Stomach (tissue), 9 donors: ENCODE data around the gene CCDC124. TPM values are rescaled to one million over a fixed set of nuclear protein-coding genes. Genes with fewer than 3 reads are reported as not detected.
"Not testable (repeated sequence)": the region's sequence is repeated elsewhere in the genome, so short reads cannot be mapped to it uniquely, and the experiment has no call there.

ENCODE experiments used
- DNase-seq, 2 donors: peaks; one replicate each; pipeline versions ENCODE4 v3.0.0 to v3.0.0-alpha.2; 2013 to 2019
- H3K27ac ChIP-seq, 5 donors: fragments of 200-600 bp in 4 of 5; sonication (generic) in 4 of 5; one replicate each; pipeline ENCODE4 v1.5.1; 2013 to 2019; ENCODE audit warnings: mild to moderate bottlenecking in 1 of 5, moderate library complexity in 1 of 5
- H3K27me3 ChIP-seq, 3 donors: fragments of 200-600 bp; sonication (generic); one replicate each; pipeline ENCODE4 v1.5.1; 2017 to 2019; ENCODE audit warnings: mixed run types in 1 of 3
- H3K36me3 ChIP-seq, 4 donors: fragments of 200-600 bp; sonication (generic); 1 replicate in 3 of 4; 2 replicates in 1 of 4; pipeline ENCODE4 v1.5.1; 2016 to 2019
- H3K4me1 ChIP-seq, 4 donors: fragments of 200-600 bp; sonication (generic); one replicate each; pipeline ENCODE4 v1.5.1; 2016 to 2019
- H3K4me3 ChIP-seq, 4 donors: fragments of 200-600 bp; sonication (generic) in 3 of 4; one replicate each; pipeline ENCODE4 v1.5.1; 2016 to 2019; ENCODE audit warnings: mild to moderate bottlenecking in 1 of 4
- H3K9me3 ChIP-seq, 4 donors: fragments of 200-600 bp; sonication (generic); one replicate each; pipeline ENCODE4 v1.5.1; 2016 to 2019
- EP300 ChIP-seq: sonication (generic); formaldehyde crosslinking; IDR thresholded peaks from one replicate; pipeline ENCODE4 v1.6.1; 2017; ENCODE audit warnings: antibody characterized with exemption
- POLR2A ChIP-seq, 4 donors: fragments of 450-650 bp; IDR thresholded peaks; one replicate each; pipeline ENCODE4 v1.6.1; 2016; ENCODE audit warnings: antibody characterized with exemption in 4 of 4, control low read depth in 2 of 4, mild to moderate bottlenecking in 1 of 4, moderate library complexity in 1 of 4
- POLR2AphosphoS5 ChIP-seq, 3 donors: sonication (generic); formaldehyde crosslinking; IDR thresholded peaks; one replicate each; pipeline ENCODE4 v1.6.1; 2016; ENCODE audit warnings: antibody characterized with exemption in 3 of 3
- WGBS, 5 donors: extraction: QIAGEN DNeasy Blood & Tissue Kit in 3 of 5; methylation state at CpG; one replicate each; pipeline versions ENCODE4 v1.1.5 to v1.1.7; 2013 to 2018; 5-methylcytosine and 5-hydroxymethylcytosine counted together
- intact Hi-C: fragments of 100-400 bp; cut with DNase I; formaldehyde crosslinking; loops from one replicate; pipeline ENCODE4 v1.15.1; 2023; ENCODE audit warnings: low total_unique reads
- polyA plus RNA-seq, 3 donors: library from polyadenylated mRNA; stranded (reverse); fragments of 200-250 nt; gene quantifications; one replicate each; pipeline ENCODE4 v1.2.3, GENCODE V29; 2013
- total RNA-seq, 5 donors: library from RNA; depleted of rRNA; stranded (reverse); fragments of >200 nt; gene quantifications; one replicate each; pipeline versions ENCODE4 v1.1.0 to v1.2.3, GENCODE V29; 2014 to 2016
- TF ChIP-seq, protein P1 (sequence below), 7 experiments: fragments of 450-650 bp in 4 of 7; fragments of 200-600 bp in 3 of 7; sonication (generic) in 3 of 7; IDR thresholded peaks; one replicate each; pipeline ENCODE4 v1.5.1; 2016 to 2019; ENCODE audit warnings: antibody characterized with exemption in 7 of 7, control low read depth in 2 of 7, mild to moderate bottlenecking in 1 of 7
- donor health status: healthy with polysubstance abuse.
- donor health status: Bipolar disorder and iron deficiency.
- donor health status: healthy.

The CCDC124 gene
- total and polyA plus RNA-seq, 8 donors: 15.8 to 149 (median 89.3) TPM

DNA sequence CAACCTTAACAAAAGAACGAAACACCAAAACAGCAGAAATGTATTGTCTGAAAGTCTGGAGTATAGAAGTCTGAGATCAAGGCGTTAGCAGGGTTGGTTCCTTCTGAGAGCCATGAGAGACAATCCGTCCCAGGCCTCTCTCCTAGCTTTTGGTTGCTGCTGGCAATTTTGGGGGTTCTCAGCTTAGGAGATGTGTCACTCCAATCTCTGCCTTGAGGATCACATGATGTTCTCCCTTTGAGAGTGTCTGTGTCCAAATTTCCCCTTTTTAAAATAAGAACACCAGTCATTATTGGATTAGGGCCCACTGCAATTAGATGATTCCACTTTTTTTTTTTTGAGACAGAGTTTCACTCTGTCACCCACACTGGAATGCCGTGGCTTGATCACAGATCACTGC is 44.2 kb downstream of the CCDC124 start:
- WGBS, 5 donors: 75 to 88% (median 84%) methylated on average over 4 of the region's 4 CpGs
- peaks cover 0 to 13% (median 0%) of the 10 kb centered on the region in 3 donors for H3K27me3 ChIP-seq
- H3K4me1 ChIP-seq: no peaks in the 10 kb centered on the region
- H3K36me3 ChIP-seq: no peaks in the 10 kb centered on the region
- H3K27ac ChIP-seq: no peak overlapping the region
- intact Hi-C loops: no loop called here
- TF ChIP-seq POLR2A (IDR thresholded peaks at IDR 0.05) (no peak), EP300 (no peak), POLR2AphosphoS5 (IDR thresholded peaks at IDR 0.05) (no peak)
- TF ChIP-seq, protein P1, sequence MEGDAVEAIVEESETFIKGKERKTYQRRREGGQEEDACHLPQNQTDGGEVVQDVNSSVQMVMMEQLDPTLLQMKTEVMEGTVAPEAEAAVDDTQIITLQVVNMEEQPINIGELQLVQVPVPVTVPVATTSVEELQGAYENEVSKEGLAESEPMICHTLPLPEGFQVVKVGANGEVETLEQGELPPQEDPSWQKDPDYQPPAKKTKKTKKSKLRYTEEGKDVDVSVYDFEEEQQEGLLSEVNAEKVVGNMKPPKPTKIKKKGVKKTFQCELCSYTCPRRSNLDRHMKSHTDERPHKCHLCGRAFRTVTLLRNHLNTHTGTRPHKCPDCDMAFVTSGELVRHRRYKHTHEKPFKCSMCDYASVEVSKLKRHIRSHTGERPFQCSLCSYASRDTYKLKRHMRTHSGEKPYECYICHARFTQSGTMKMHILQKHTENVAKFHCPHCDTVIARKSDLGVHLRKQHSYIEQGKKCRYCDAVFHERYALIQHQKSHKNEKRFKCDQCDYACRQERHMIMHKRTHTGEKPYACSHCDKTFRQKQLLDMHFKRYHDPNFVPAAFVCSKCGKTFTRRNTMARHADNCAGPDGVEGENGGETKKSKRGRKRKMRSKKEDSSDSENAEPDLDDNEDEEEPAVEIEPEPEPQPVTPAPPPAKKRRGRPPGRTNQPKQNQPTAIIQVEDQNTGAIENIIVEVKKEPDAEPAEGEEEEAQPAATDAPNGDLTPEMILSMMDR (IDR thresholded peaks at IDR 0.05): no peak
- no peak overlapping the region for H3K4me3 ChIP-seq
- no peaks in the 10 kb centered on the region for H3K9me3 ChIP-seq
- DNase-seq: no peak

DNA sequence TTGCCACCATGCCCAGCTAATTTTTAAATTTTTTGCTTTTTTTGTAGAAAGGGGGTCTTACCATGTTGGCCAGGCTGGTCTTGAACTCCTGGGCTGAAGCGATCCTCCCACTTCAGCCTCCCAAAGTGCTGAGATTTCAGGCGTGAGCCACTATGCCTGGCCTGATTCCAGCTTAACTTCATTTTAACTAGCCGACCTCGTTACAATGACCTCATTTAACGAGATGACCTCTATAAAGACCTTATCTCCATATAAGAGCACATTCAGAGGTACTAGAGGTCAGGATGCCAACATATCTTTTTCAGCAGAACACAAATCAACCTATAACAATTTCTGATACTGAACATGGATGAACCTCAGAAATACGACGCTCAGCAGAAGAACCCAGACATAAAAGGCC is 44.7 kb downstream of the CCDC124 start:
- Histone ChIP-seq H3K36me3 (no peaks in the 10 kb centered on the region), H3K4me1 (no peaks in the 10 kb centered on the region), H3K27ac (no peak overlapping the region), H3K9me3 (no peaks in the 10 kb centered on the region), H3K27me3 (peaks cover 0 to 17% (median 0%) of the 10 kb centered on the region in 3 donors), H3K4me3 (no peak overlapping the region)
- DNase-seq: no peak
- intact Hi-C loops: no loop called here
- no peak for TF ChIP-seq EP300
- WGBS, 5 donors: 62 to 70% (median 66%) methylated on average over 7 of the region's 7 CpGs

DNA sequence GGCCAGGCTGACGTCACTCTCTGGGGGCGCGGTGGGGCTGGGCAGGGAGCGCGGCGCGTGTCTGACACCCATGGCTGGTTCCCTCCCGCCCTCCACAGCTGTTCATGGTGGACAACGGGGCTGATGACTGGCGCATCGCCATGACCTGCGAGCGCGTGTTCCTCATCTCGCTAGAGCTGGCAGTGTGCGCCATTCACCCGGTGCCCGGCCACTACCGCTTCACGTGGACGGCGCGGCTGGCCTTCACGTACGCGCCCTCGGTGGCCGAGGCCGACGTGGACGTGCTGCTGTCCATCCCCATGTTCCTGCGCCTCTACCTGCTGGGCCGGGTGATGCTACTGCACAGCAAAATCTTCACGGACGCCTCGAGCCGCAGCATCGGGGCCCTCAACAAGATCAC is 48.8 kb downstream of the CCDC124 start:
- H3K4me1 ChIP-seq: no peaks in the 10 kb centered on the region
- H3K36me3 ChIP-seq: no peaks in the 10 kb centered on the region
- 90 to 94% (median 92%) methylated on average over 31 to 38 of the region's 38 CpGs for WGBS, 5 donors
- peaks cover 0 to 45% (median 0%) of the 10 kb centered on the region in 3 donors for H3K27me3 ChIP-seq
- DNase-seq: no peak
- no peak for TF ChIP-seq POLR2AphosphoS5 (IDR thresholded peaks at IDR 0.05)
- TF ChIP-seq POLR2A (IDR thresholded peaks at IDR 0.05): no peak
- TF ChIP-seq, protein P1 (IDR thresholded peaks at IDR 0.05): no peak
- no peak for TF ChIP-seq EP300
- H3K9me3 ChIP-seq: no peaks in the 10 kb centered on the region
- no peak overlapping the region for H3K27ac ChIP-seq
- intact Hi-C loops: no loop called here
- no peak overlapping the region for H3K4me3 ChIP-seq

DNA sequence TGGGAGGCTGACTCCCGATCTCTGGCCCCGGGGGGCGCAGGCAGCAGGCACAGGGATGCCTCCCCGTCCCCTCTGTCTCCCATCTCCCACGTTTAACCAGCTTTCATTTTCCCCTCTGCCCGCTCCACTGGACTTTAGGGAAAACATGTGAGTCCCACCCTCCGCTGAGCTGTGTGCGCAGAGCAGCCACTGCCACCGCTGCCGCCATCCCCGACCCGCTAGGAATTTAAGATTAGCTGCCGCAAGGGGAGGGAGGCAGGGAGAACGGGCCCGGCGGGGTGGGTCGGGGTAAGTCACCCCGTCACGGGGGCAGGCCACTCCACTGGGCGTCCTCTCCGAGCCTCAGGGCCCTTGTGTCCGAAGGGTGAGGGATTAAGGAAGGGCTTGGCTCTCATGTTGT is 49.6 kb downstream of the CCDC124 start:
- Histone ChIP-seq H3K27ac (no peak overlapping the region), H3K36me3 (no peaks in the 10 kb centered on the region), H3K27me3 (peaks cover 0 to 45% (median 0%) of the 10 kb centered on the region in 3 donors), H3K4me1 (no peaks in the 10 kb centered on the region), H3K4me3 (no peak overlapping the region), H3K9me3 (no peaks in the 10 kb centered on the region)
- intact Hi-C loops: no loop called here
- TF ChIP-seq POLR2A (IDR thresholded peaks at IDR 0.05) (no peak), POLR2AphosphoS5 (IDR thresholded peaks at IDR 0.05) (no peak), EP300 (no peak)
- TF ChIP-seq, protein P1 (IDR thresholded peaks at IDR 0.05): no peak
- WGBS, 5 donors: 67 to 80% (median 74%) methylated on average over 22 of the region's 22 CpGs
- no peak for DNase-seq

DNA sequence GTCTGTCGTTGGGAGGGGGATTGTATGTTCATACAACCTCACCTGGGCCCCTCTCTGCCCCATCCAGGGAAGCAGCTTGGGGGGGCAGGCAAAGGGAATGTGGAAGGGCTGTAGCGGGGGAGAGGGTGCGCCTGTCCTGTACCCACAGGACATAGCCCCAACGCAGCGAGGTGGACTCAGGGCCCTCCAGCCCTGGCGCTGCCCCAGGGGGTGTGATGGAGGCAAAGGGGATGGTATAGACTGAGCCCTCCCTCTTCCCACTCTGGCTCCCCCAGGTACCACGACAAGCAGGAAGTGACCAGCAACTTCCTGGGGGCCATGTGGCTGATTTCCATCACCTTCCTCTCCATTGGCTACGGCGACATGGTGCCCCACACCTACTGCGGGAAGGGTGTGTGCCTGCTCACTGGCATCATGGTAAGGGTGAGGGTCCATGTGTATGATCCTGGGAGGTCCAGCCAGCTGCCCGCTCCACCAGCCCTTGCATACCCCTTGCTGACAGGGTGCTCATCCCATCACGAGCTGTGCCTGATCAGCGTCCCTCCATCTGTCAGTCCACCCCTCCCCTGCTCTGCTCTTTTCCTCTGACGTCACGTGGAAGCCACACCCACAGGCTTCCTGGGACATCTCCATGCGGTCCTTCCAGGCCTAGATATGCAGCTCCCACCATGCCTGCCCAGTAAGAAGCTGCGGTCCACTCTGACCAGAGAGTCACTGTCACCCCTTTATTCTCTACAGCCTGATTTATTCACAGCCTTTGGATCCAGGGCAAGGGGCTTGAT is 52.4 kb downstream of the CCDC124 start:
- Histone ChIP-seq H3K27me3 (peaks cover 0 to 45% (median 0%) of the 10 kb centered on the region in 3 donors), H3K27ac (no peak overlapping the region), H3K9me3 (no peaks in the 10 kb centered on the region), H3K4me1 (no peaks in the 10 kb centered on the region), H3K4me3 (no peak overlapping the region), H3K36me3 (no peaks in the 10 kb centered on the region)
- intact Hi-C loops: no loop called here
- WGBS, 5 donors: 66 to 72% (median 68%) methylated on average over 17 of the region's 17 CpGs
- no peak for TF ChIP-seq EP300
- TF ChIP-seq POLR2A (IDR thresholded peaks at IDR 0.05): no peak
- no peak for TF ChIP-seq POLR2AphosphoS5 (IDR thresholded peaks at IDR 0.05)
- TF ChIP-seq, protein P1 (IDR thresholded peaks at IDR 0.05): no peak
- no peak for DNase-seq

DNA sequence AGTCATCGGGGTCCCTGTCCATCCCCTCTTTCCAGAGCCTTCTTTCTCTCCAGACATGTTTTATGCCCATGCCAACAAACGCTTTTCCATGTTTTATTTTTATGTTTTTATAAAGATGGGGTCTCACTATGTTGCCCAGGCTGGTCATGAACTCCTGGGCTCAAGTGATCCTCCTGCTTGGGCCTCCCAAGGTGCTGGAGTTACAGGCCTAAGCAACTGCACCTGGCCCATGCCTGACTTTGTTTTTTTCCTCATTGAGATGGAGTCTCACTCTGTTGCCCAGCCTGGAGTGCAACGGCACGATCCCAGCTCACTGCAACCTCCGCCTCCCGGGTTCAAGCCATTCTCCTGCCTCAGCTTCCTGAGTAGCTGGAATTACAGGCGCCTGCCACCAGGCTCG is 53.8 kb downstream of the CCDC124 start:
- H3K36me3 ChIP-seq, H3K4me1 ChIP-seq, intact Hi-C loops, H3K27ac ChIP-seq, H3K9me3 ChIP-seq, DNase-seq, H3K4me3 ChIP-seq: not testable (repeated sequence)
- peaks cover 0 to 37% (median 0%) of the 10 kb centered on the region in 3 donors for H3K27me3 ChIP-seq
- WGBS, 5 donors: 79 to 93% (median 84%) methylated on average over 8 of the region's 8 CpGs
